Skeletal muscle cell (primary cell): Measurements from ENCODE around the gene SSUH2.

Source experiments
- DNase-seq: peaks from one replicate; pipeline ENCODE4 v3.0.0-alpha.2; 2010; ENCODE audit warnings: low read depth
- H3K4me3 ChIP-seq: 2 replicates; pipeline ENCODE4 v1.5.1; 2011; ENCODE audit warnings: low read depth, mild to moderate bottlenecking, control low read depth, low read length, moderate library complexity

Gene SSUH2

GRCh38 chr3:8645712-8646111 lies 1.1 kb upstream of the SSUH2 start:
- no peak overlapping the region for H3K4me3 ChIP-seq
- DNase-seq: no peak

DNA sequence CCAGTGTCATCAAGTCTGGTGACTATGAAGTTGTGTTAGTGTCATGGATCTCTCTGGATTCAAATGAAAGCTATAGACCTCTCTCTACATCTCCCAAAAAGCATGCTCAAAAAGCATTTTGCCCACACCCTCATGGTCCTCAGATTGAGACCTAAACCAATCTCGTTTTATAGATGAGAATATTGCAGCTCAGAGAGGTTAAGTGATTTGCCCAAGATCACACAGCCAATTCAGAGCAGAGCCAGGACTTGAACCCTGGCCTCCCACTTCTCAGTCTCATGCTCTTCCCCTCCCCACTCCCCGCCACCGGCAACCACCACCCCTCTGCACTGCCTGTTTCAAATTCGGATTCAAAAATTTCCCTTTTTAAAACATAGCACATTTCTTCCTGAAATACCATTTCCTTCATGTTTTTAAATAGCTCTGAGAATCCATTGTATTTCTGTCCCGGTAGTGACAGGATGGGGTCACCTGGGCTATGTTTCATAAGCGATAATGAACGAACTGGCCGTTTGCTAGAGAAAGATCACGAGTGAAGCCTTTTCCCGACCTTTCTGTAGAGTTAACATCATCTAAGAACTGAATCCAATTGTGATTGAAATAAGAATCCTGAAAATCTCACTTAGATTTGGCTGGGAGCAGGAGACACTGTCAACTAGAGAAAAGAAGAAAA lies 769 bp downstream of the SSUH2 start:
- no peak overlapping the region for H3K4me3 ChIP-seq

DNA sequence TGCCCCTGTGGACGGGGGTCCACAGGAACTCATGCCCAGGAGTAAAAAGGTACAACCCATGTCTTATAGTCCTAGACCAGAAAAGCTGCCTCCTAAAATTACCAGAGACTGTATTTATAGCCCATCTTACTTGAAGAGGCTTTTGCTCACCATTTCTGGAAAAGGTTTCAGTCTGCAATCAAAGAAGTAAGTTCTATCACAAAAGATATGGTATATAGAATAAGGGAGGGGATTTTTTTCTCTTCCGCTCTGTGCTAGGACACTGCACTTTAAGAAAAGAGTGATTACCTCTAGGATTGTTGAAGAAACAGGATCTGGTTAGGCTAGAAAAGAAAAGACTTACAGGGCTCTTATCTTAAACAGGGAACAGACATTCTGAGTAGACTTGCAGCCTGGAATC lies 2.6 kb downstream of the SSUH2 start:
- H3K4me3 ChIP-seq: no peak overlapping the region
- no peak for DNase-seq

More for the DNA sequence above, 769 bp downstream of the SSUH2 start:
- DNase-seq: no peak

GRCh38 chr3:8641472-8641871 lies 3.1 kb downstream of the SSUH2 start:
- no peak overlapping the region for H3K4me3 ChIP-seq
- DNase-seq: no peak

DNA sequence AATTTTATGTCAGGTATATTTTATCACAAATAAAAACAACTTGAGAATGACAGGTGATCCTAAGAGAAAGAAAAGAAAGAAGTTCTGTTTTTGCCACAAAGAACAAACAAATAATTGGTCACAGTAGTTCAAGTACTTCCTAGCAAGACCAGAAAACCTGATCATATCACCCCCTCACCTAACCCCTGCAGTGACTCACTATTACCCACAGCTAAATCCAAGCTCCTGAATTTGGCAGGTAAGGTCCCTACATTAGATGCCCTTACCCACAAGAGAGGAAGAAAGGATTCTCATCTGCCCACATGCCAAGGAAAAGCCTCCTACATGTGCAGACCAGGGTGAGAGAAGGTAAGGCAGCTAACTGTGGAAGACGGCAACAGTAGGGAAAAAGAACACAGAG lies 4.4 kb downstream of the SSUH2 start:
- DNase-seq: no peak
- H3K4me3 ChIP-seq: no peak overlapping the region

DNA sequence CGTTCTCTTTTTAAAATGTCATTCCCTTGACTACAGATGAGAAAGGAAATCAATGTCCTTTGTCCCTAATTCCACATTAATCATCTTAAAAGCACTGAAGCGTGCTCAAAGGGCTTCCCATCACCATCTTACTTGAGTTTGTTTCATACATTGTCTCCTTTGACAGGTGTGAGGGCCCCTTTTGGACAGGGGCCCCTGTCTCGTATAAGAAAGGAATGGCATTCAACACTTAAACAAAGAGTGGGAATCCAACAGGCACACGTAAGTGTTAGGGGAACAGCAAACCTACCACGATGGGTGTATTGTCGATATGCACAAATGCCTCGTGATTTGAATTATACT lies 5.0 kb downstream of the SSUH2 start:
- no peak overlapping the region for H3K4me3 ChIP-seq
- DNase-seq: no peak

- H3K4me3 ChIP-seq: no peak overlapping the region
- no peak for DNase-seq
These were observed 5.5 kb downstream of the SSUH2 start for GRCh38 chr3:8638994-8639658.

DNA sequence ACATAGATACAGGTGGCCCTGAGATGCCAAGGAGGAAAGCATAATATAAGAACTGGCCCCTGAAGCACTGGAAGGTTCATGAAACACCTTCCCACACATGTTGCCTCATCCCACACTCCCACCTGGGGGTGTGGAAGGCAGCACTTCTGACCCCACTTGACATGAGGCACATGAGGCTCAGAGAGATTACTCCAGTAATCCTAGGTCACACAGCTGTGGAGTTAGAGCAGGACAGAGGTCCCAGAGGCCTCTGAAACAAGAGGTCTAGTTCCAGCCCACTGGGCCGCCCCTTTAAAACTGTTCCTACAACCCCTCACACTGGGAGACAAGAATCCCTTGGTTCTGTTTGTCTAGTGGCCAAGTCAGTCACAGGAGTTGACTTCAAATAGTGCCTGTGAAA lies 7.2 kb downstream of the SSUH2 start:
- DNase-seq: no peak
- no peak overlapping the region for H3K4me3 ChIP-seq

- no peak for DNase-seq
- no peak overlapping the region for H3K4me3 ChIP-seq
These were observed 9.0 kb downstream of the SSUH2 start for GRCh38 chr3:8635631-8636030.

DNA sequence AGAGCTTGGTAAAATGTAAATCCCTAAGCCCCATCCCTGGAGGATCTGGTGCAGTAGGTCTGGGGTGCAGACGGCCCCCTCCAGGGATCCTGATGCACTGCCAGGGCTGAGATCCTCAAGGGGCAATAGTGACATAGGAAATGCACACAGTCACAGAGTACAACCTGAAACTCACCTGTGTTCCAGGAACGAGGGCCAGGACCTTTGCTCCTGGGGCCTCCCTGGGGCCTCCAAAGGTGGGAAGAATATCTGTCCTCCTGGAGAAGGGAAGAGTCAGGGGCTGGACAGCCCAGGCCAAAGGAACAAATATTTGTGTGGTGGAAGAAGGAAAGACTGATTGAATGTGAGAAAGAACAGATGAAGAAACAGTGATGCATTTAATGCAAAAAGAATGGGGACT lies 9.5 kb downstream of the SSUH2 start:
- DNase-seq: no peak
- H3K4me3 ChIP-seq: no peak overlapping the region

- no peak for DNase-seq
- H3K4me3 ChIP-seq: no peak overlapping the region
These were observed 12.0 kb downstream of the SSUH2 start for GRCh38 chr3:8632402-8633237.

DNA sequence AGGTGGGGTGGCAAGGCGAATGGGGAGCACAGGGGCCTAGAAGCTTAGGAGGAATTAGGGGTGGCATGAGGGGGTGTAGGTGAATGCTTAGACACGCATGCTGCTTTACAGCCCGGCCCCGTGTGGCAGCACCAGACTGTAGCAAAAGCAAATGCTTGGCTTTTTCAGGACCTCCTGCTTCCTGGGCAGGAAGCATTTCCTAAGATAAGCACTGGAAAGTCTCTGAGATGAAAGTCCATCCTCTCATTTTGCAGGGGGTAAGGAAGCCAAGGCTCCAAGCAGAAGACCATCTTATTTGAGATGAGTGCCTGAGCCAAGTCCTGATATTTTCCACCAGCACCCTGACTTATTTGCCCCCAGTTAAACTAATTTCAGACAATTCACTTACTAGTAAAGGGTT lies 12.9 kb downstream of the SSUH2 start:
- H3K4me3 ChIP-seq: no peak overlapping the region
- DNase-seq: no peak

DNA sequence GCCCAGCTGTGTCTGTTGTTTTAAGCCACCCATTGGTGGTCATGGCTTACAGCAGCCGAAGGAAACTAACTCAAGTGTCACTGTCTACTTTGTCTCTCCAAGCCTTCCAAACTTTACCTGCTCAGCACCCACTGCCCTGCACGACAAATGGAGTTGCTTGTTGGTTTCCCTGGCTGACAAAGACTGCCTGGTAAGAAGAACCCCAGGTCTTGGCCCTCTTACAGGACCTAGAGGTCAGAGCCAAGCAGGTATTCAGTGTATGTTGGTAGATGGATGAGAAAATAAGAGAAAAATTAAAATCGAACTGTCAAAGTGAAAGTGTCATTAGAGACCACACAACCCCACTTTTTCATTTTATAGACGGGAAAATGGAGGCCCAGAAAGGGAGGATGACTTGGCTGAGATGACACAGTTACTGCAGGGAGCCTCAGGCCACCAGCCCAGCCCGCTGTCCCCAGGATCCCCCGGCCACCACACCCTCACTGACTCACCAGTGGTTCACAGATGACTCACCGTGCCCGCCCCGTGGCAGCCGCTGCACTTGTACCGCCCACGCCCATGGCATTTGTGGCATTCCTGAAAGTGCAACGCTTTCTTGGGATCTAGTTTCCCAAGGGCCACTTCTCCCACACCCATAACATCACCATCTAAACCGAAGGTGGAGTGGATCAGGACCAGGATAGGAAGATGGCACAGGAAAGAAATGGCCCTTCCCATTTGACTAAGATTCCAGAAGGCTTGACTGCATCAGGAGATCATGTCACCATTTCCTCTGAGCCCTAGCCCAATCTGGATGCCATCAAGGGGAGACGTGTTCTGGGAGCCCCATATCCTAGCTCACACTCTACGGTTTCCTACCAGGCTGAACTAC lies 15.2 kb downstream of the SSUH2 start:
- peak; percentile 66 for DNase-seq
- no peak overlapping the region for H3K4me3 ChIP-seq

- no peak for DNase-seq
- no peak overlapping the region for H3K4me3 ChIP-seq
These were observed 16.6 kb downstream of the SSUH2 start for GRCh38 chr3:8627949-8628348.

DNA sequence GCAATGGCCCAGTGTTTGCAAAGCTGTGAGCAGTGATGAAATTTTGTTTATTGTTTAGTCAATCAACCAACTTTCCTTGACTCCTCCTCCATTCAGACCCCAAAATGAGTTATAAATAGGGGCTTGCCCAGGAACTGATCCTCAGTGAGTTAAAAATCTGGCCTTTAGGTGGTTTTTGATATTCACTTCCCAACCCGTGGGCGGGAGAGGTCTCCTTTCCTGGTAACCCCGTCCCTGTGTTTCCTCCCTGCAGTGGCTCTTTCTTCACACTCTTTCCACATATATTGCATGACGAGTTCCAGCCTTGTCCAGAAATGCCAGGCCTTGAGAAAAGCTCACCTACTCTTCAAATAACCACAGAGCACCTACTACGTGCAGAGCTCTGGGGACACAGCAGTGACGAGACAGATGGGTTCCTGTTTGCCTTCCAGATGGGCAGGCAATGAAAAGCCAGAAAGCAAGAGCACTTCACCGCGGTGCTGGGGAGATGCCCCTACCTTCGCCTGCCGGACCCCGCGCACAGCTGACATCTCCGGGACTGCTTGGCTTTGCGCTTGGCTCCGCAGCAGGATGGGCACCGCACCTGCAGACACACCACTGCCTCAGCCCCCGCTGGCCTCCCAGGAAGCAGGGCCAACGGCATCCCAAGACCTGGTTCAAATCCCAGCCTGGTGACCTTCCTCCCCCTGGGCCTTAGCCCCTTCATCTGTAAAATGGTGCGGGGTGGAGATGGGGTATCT lies 17.2 kb downstream of the SSUH2 start:
- DNase-seq: no peak
- H3K4me3 ChIP-seq: no peak overlapping the region

- H3K4me3 ChIP-seq: no peak overlapping the region
- DNase-seq: peak; percentile 27
These were observed 18.6 kb downstream of the SSUH2 start for GRCh38 chr3:8625991-8626390.

DNA sequence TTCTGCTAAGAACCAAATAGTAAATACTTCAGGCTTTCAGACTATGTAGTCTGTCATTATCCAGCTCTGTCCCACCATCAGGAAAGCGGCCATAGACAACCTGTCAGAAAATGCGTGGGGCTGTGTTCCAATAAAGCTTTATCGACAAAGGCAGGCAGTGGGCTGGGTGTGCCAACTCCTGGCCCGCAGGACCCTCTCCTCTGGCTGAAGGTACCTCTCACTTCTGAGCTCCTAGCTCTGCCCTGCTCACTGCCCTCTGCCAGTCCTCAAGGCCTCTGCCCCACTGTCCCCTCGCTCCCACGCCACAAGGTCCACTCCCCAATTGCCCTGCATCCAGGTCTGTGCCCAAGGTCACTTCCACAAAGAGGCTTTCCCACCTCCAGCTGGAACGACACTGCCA lies 20.0 kb downstream of the SSUH2 start:
- H3K4me3 ChIP-seq: no peak overlapping the region
- DNase-seq: no peak

GRCh38 chr3:8623741-8624140 lies 20.9 kb downstream of the SSUH2 start:
- H3K4me3 ChIP-seq: no peak overlapping the region
- no peak for DNase-seq
